ENCODE data around the gene SLC6A11.
A peak's percentile ranks its signal among the peaks of the same experiment; 100 is the strongest.

The SLC6A11 gene

DNA sequence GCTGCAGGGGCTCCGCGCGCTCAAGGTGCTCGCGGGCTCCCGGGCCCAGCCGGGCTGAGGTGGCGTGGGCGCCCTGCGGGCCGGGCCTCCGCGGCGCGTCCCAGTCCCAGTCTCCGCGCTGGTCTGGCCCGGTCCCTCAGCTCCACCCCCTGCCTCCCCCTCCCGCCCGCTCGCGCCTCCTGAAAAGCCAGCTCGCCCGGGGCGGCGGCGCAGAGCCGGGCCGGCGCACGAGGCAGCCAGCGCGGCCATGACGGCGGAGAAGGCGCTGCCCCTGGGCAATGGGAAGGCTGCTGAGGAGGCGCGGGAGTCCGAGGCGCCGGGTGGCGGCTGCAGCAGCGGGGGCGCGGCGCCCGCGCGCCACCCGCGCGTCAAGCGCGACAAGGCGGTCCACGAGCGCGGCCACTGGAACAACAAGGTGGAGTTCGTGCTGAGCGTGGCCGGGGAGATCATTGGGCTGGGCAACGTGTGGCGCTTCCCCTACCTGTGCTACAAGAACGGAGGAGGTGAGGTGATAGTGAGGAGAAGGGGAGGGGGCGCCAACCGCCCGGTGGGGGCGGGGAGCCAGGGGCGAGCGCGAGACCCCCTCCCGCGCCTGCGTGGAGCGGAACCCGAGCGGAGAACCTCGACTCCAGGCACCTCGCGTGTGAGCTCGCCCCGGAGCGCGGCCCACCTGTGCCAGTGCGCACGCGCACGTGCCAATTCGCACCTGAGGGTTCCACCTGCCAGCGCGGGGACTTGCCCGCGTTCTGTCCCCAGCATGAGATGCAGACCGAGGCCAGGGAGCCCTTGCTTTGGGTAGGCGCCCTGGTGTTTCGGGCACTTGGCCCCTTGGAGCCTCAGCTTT is at the start of gene SLC6A11:
Gene SLC6A11 (plus strand): TSS at position 210 of the 844 bp plus-strand sequence. CDS start 38 bp downstream, at position 248.
- no peak for DNase-seq (ENCODE audit: low read depth in 4 of 4, low spot score in 1 of 4)

- DNase-seq (ENCODE audit: low read depth in 4 of 4, low spot score in 1 of 4) = no peak
Measured at GRCh38 chr3:10768708-10769394, 47.2 kb upstream of the SLC6A11 start.

DNA sequence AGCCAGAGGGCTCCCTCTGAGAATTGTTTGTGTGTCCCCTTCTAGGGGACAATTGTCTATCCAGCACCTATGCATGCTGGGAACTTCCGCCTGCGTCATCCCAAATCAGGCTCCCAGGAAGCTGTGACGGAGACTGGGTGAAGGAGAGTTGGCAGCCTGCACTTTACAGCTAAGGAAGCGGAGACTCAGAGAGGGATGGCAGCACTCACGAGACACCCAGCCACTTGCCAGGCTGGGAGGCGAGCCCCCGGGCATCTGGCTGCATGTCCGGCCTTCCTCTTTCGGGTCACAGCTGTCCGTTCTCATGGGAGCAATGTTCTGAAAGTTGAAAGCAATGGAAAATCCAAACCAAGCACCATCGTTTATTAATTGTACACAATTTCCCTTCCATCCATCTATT is 45.5 kb upstream of the SLC6A11 start:
- DNase-seq (ENCODE audit: low read depth in 4 of 4, low spot score in 1 of 4) = no peak

DNA sequence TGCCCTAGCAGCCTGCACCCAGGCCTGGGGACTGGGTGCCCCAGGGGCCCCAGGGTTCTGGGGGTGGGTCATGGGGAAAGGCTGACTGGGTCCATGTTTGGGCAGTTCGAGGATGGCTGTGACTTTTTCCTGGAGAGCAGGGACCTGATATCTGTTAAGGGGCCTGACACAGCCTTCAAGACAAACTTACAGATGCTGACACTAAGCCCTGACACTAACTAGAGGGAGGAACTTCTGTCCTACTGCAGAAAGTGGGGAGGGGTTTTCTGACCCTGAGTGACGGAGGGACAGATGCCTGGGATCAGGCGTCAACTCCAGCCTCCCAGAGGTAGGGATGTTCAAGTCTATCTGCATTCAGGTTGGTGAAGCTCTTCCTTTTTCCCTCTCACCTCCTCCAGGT is 45.0 kb upstream of the SLC6A11 start:
- no peak for DNase-seq (ENCODE audit: low read depth in 4 of 4, low spot score in 1 of 4)

GRCh38 chr3:10771486-10772270 is 44.4 kb upstream of the SLC6A11 start:
- DNase-seq (ENCODE audit: low read depth in 4 of 4, low spot score in 1 of 4) = no peak

GRCh38 chr3:10772271-10773161 is 43.5 kb upstream of the SLC6A11 start:
- DNase-seq (ENCODE audit: low read depth in 4 of 4, low spot score in 1 of 4) = no peak

DNA sequence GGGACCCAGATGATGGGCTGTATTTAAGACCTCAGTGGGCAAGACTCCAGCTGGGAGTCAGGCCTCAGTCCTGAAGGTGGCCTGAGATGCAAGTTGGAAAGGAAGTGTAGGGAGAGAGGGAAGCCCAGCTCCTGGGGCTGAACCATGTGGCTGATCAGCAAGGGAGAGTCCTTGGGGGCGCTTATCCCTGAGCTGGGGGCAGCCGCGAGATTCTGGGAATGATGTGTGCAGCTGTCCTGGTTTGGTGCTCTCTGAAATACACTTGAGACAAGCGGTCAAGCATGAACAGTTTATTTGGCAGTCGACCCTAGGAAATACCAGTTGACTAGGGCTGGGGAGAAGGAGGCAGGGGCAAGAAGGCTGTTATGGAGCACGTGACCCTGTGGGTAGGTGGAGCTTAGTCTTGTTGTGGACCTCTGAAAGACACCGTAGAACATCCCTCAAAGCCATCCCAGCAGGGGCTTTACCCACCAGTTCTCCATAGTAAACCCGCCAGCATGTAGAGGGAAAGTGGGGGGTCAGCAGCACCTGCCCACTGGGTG is 41.8 kb upstream of the SLC6A11 start:
- no peak for DNase-seq (ENCODE audit: low read depth in 4 of 4, low spot score in 1 of 4)

- DNase-seq (ENCODE audit: low read depth in 4 of 4, low spot score in 1 of 4) = no peak
Measured at GRCh38 chr3:10774825-10775224, 41.2 kb upstream of the SLC6A11 start.

DNA sequence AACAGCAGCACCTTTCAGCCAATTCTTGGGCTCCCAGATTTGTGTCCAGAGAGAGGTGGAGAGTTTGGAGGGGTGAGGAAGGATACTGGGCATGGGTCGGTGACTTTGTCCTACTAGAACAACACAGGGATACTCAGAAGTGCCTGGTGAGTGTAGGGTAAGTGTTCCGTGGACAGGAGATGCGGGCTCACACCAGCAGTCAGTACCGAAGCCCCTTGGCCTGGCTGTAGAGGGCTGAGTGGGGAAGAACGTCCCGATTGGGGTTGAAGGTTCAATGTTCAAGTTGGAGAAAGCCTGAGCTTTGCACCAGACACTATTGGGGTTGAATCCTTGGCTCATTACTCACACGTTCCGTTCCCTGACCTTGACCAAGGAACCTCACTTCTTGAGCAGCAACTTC is 40.8 kb upstream of the SLC6A11 start:
- no peak for DNase-seq (ENCODE audit: low read depth in 4 of 4, low spot score in 1 of 4)

DNA sequence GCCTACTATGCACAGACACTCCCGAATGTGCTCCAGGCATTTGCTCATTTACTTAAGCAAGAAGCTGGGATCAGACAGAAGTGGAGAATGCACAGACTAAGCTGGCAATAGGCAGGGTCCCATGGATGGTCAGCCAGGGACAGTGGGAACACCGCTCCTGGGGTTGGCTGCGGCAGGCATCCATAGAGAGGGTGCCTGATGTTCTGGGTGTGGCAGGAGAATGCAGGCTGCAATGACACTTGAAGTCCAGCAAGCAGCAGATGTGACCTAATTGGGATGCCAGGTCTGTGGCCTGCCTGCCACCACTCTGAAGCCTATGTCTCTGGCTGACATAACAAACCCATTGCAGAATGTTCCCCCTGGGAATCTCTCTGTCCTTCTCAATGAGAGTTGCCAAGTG is 40.2 kb upstream of the SLC6A11 start:
- no peak for DNase-seq (ENCODE audit: low read depth in 4 of 4, low spot score in 1 of 4)

- DNase-seq (ENCODE audit: low read depth in 4 of 4, low spot score in 1 of 4) = no peak
Measured at GRCh38 chr3:10777627-10778026, 38.4 kb upstream of the SLC6A11 start.

GRCh38 chr3:10778492-10779292 is 37.3 kb upstream of the SLC6A11 start:
- DNase-seq (ENCODE audit: low read depth in 4 of 4, low spot score in 1 of 4) = no peak

DNA sequence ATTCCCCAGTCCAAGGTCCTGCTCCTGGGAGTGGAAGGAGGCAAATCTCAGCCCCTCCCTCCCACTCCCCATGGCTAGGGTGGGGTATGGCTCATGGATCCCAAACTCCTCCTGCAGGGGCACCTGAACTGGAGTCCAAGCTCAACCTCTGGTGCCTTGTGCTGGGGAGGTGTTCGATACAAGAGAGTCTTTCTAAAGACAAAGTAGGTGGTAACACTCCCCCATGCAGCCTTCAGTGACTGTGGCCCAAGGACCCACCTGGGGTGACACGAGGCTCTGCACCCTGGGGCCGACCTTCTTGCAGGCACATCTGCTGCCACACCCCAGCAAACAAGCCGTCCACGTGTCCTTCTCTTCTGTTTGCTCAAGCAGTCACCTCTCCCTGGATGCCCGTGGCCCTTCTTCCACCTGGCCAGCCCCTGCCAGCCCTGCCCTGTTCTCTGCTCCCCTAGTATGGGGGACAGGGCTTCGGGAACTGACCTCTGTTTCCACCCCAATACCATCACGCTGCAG is 36.7 kb upstream of the SLC6A11 start:
- DNase-seq (ENCODE audit: low read depth in 4 of 4, low spot score in 1 of 4) = no peak

DNA sequence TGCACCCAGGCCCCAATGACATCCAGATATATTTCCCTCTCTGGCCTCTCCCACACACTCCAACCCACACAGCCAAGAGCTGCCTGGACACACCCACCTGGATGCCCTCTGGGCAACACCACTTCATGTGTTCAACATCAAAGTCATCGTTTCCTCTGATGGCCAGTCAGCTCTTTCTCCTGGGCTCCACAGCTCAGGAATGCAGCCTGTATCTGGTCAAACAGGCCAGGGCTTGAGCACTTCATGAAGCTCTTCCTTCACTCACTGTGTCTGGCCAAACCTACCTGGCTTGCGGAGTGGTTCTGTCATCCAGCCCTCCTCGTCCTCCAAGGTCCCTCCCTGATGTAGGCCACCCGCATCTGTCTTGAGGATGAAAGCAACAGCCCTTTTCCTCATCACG is 35.8 kb upstream of the SLC6A11 start:
- DNase-seq (ENCODE audit: low read depth in 4 of 4, low spot score in 1 of 4) = no peak

DNA sequence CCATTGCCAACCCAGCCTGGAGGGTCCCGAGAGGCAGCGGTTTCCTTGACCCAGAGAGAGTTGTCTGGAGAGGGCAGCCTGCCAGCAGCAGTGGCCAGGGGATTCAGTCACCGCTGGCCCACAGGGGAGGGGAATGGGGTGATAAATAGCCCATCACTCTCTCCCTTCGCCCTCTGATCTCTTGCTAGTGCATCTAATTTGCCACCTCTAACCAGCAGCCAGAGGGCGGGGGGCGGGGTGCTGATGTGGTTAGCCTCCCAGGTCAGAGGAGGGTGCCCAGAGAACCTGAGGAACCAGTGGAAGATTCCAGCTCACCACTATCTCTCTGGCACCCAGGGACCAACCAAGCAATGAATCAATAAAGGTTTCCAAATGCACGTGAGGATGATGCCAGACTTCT is 35.1 kb upstream of the SLC6A11 start:
- no peak for DNase-seq (ENCODE audit: low read depth in 4 of 4, low spot score in 1 of 4)

DNA sequence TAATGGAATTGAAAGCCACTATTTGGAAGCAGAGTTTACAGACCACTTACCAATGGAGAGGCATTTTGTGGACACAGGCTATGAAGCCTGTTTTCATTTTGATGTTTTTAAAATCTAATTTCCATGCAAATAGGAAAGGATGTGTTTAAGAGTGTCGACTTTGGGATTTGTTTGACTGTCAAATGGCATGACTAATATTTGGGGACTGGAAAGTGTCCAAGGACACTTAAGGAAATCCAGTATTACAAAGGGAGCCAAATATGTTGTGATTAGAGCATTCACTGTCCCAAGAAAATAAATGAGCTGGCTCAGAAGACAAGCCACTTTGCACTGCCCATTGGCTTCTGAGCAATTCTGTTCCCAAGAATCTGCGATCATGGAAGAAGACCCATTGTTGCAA is 34.0 kb upstream of the SLC6A11 start:
- no peak for DNase-seq (ENCODE audit: low read depth in 4 of 4, low spot score in 1 of 4)

GRCh38 chr3:10783360-10784351 is 32.4 kb upstream of the SLC6A11 start:
- peak in 3 of 4 experiments; percentile 4 to 21 (median 9) for DNase-seq (ENCODE audit: low read depth in 4 of 4, low spot score in 1 of 4)

- DNase-seq (ENCODE audit: low read depth in 4 of 4, low spot score in 1 of 4) = no peak
Measured at GRCh38 chr3:10786640-10787039, 29.4 kb upstream of the SLC6A11 start.
